ENCODE results near the gene TPPP2.
A peak's percentile ranks its signal among the peaks of the same experiment; 100 is the strongest.

TPPP2 gene

DNA sequence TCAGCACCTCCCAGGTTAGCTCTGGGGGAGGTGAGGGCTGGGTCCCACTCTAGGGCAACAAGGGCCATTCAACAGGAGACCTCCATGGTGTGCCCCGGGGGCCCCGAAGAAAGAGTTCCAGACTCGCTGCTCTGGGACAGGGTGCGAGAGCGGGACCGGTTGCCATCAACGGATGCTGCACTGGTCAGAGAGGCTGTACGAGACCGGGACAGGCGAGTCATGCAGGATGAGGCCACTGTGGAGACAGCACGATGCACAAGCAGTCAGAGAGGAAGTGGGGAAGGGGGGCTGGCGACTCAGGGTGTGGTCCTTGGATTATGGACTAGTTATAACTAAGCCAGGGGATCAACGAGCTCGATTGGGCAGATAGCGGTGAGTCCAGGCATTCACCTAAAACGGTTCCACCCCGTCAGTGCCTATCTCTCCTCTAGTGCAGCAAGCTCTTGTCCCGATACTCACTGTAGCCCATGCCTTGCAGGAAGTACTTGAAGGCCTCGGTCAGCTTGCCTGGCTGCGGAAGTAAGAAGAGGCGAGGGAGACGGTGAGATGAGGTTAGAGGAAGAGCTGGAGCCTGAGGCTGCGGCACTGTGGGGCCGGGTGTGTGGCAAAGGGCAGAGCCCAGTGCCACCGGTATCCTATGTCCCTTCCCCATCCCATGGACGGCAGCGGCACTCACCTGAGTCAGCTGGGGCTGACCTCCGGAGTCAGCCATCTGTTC lies 12.3 kb upstream of the TPPP2 start:
- DNase-seq = no peak

DNA sequence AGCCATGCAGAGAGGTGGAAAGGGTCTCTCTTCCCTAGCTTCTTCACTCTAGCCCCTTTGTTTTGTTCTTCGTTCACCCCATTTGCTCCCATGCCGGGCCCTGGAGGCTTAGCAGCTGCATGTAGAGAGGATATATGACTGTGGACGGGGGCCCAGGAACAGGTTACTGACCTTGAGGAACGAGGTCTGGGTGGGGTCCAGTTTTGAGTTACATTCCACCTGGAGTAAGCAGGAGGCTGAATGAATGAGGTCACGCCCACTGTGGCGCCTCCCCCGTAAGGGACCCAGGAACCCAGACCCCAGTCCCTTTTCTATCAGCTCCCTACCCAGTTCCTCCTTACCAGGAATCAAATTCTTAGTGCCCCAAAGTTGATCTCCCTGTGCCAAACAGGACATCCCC lies 11.7 kb upstream of the TPPP2 start:
- no peak for DNase-seq

DNA sequence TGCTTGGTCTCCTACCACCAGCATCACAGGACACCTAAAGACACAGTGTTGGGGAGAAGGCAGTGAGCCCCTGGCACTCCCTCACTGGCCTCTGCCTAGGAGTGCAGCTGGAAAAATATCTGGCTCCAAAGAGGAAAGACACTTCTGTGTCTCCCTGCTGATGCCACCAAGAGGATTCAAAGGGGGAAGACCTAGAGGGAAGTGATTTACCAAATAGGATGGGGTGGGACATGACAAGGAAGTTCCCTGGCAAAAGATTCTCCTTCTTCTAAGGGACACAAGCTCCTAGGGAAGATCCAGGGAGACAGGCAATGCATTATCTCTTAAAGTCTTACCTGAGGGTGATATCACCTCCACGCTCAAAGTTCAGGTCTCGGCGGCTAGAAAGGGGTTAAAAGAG lies 11.2 kb upstream of the TPPP2 start:
- no peak for DNase-seq

DNA sequence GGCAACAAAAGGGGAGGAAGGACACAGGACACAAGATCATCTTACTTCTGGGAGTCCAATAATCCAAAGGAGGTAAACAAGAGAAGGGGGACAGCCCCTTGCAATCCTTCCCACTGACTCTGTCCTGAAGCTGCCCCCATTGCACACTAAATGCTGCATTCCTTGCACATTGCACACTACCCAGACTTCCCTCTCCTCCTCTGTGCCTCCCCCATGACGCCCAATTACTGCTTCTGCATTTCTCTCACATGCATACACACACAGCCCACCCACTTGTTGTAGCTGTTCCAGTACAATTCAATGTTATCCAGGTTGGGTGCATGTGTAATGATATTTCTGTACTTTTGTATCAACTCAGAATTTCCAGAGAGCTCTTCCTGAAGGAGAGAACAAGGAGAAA lies 10.7 kb upstream of the TPPP2 start:
- DNase-seq = no peak

DNA sequence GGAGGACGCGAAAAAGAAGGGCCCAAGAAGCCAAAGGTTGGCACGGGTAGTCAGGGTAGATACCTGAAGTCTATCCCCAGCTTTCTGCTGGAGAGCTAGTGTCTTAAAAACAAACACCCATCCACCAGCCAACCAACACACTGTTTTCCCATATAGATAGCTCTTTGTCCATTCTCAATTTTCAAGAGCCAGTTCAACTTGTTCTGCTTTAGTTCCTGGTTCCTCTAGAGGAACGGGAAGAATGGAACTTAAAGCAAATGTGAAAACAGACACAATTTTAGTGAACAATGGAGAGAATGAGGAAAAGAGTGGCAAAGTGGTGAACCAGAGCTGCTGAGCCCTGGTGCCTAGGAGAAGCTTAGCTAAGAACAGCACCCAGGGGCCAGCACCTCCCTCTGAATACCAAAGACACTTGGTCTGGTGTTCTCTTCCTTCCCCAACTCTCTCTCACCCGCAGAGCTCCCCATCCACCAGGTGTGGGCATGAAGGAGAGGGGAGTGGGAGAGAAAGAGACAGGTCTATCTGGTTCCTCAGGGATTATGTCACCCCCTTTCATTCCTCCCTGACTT lies 9.0 kb upstream of the TPPP2 start:
- DNase-seq = no peak

DNA sequence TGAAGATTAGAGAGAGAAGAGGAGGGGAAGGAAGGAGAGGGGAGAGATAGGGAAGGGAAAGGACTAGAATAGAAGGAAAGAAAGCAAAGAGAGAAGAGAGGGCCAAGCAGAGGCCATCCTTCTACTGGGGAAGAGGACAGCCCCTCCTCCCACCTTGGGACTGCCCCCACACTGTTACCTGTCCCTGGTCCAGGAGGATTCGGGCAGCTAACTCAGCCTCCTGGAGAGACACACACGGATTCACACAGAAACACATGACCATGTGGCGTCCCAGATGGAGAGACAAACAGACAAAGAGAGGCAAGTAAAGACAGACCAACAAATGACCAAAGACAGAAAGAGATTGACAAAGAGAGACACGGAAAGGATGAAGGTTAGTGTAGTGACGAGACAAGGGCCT lies 7.3 kb upstream of the TPPP2 start:
- DNase-seq = no peak

DNA sequence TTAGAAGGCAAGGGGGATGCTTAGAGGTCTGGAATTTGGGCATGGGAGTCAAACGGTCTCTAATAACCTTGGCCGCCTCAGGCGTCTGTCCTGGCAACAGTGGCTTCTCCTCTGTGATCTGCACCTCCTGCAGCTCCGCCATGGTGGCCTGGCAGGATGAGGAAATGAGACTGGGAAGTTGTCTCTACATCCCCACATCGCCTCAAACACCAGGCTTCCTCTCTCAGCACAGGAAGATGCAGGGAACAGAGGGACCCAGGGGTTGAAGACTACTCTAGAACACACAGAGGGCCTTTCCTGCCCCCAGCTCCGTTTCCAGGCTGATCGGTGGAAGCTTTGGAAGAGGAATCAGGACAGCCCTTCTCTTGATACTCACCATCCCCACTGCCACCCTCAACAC lies 6.8 kb upstream of the TPPP2 start:
- no peak for DNase-seq

DNA sequence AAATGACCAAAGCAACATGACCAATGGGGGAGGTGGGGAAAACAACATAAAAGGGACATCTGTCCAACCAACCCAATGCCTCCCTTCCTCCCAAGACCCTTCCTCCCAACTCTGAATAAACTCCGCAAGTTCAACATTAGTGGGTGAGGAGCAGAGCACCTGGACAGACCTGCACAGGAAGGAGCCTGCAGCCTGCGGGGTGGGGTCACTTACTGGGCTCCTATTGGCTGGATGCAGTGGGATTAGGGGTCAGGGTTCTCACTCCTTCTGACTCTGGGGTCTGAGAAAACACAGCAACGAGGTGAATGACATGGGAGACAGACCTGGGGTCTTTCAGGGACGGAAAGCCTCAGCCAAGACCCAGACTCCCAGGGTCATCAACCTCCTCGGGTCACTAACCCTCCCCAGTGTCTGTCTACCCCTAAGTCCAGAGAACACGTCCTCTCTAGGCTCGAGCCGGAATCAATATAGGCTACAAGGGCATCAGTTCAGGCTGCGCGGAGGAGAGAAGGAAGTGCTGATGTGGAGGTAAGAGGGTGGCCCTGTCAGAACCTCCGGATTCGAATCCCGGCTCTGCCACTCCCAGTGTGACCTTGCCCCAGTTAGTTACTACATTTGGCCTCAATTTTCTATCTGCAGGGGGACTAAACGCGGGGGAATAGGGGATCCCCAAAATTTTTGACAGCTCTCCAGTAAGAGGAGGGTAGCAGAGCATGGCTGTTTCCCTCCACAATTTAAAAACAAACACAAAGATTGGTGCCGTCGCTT lies 6.0 kb upstream of the TPPP2 start:
- no peak for DNase-seq

DNA sequence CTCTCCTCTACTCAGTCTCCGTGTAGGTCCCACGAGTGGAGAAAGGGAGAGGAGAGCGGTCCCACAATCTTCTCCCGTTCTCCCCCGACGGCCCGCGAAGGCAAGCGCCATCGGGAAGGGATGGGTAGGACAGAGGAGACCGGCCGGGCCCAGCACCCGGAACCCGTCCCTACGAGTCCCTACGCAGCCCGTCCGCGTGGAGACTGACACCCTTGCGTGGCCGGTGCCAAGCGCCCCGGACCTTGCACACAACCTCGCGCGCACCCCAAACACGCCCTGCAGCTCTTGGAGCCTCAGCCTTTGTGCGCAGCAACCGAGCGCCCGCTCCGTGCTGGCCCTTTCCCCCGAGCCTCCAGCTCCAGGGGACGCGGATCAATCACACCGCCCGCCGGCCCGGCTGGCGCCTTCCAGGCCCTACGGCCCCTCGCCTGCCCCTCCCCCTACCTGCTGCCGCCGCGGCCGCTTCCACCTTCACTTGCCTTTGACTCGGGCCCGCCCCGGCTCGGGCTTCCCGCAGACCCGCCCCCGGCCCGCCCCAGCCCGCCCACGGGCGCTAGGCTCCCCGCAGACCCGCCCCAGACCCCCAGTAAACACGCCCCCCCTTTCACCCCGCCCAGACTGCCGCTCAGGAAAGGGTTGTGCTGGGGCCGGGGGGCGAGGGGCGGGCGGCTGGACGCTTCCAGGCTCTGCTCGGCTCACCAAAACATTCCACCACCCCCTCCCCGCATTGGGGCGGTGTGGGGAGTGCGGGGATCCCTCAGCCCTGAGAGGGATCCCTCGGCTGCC lies 5.2 kb upstream of the TPPP2 start, which contains the start of gene NDRG2:
Gene NDRG2 (minus strand): TSS at position 477 of the 786 bp plus-strand sequence. CDS start 1,746 bp downstream, outside the sequence.
- DNase-seq = peak; percentile 72

DNA sequence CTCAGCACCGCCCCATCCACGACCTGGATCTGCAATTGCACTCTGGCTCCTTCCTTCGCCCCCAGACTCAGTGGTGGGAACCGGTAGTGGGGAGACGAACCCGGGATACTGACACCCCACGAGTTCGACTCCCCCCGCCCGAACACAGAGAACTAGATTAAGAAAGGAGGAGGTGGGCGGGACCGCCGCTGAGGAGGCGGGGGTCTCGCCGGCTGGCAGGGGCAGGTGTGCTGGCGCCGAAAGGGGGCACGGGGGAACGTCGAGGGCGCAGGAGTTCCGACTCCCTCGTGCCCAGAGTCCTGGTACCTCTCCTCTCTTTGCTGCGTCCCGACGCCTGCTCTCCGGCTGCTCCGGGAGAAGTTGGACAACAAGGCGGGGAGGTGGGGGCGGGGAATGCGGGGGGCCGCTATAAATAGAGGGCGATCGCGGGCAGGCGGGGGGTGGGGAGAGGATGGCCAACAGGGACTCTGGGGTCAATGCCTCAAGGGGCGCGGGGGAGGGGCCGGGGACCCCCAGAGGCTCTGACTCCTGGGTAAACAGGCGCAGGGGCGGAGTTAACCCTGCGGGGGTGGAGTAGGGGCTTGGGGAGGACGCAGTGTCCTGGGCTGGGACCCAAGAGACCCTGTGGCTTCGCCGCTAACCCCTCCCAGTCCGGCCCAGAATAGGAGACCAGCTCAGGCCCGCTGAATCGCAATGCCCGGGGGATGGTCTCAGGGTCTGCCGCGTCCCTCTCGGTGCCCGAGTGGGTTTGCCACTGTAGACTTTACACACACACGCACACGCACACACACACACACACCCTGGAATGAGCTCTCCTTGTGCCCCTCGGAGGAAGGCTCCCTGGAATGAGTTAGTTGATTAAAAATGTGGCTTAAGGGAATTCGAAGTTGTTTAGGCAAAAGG lies 4.4 kb upstream of the TPPP2 start:
- no peak for DNase-seq

DNA sequence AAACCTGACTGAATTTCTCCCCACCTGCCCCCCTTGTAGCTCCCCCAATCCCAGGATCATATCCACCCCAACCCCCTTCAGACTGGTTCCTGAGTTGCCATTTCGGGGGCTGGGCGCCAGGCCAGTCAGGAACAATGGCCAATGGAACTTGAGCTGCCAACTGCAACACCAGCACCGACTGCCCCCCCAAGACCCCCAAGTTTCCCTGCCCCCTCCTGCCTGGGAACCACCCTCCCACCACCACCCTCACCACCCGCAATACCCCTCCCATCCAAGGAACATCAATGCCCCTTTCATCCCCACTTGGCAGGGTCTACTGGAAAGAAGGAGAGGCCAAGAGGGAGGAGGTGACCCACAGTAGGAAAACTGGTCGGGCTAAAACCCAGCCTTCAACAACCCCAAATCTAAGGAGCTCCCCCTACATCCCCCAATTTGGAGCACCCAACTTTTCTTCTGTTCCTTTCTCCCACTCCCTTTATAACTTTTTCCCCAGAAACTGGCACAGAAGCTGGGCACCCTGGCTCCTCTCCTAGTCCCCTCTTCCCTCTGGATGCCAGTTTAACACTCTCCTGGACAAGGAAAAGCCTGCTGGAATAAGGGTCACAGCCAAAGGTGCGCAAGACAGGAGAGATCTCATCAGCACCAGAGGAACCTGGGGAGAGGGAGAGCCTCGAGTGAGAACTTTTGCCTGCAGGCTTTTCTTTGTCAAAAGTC lies 3.6 kb upstream of the TPPP2 start:
- no peak for DNase-seq

DNA sequence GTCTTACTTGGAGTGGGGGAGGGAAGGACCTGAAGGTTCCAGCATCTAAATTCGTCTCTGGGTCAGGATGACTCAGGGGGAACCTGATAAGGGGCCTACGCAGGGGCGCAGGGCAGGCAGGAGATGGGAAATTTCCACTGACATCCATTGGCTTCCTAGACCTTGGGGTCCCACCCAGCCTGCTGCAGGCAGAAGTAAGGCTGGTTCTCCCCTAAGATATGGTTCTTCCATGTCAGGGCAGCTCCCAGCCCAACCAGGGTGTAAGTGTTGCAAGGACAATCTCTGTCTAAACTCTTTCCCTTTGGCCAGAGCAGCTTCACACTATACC lies 3.1 kb upstream of the TPPP2 start:
- no peak for DNase-seq

DNA sequence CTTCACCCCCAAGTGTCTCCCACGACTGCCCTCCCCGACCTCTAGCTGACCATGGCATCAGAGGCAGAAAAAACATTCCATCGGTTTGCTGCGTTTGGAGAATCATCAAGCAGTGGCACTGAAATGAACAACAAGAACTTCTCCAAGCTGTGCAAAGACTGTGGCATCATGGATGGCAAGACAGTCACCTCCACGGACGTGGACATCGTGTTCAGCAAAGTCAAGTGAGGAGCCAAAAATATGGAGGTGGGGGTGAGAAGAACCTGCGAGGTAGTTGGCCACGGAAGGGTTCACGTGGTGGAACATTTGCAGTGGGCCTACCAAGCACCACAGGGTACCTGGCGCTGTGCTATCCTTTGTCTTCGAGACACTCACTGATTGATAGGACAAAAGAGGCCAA lies 514 bp downstream of the TPPP2 start:
- no peak for DNase-seq

DNA sequence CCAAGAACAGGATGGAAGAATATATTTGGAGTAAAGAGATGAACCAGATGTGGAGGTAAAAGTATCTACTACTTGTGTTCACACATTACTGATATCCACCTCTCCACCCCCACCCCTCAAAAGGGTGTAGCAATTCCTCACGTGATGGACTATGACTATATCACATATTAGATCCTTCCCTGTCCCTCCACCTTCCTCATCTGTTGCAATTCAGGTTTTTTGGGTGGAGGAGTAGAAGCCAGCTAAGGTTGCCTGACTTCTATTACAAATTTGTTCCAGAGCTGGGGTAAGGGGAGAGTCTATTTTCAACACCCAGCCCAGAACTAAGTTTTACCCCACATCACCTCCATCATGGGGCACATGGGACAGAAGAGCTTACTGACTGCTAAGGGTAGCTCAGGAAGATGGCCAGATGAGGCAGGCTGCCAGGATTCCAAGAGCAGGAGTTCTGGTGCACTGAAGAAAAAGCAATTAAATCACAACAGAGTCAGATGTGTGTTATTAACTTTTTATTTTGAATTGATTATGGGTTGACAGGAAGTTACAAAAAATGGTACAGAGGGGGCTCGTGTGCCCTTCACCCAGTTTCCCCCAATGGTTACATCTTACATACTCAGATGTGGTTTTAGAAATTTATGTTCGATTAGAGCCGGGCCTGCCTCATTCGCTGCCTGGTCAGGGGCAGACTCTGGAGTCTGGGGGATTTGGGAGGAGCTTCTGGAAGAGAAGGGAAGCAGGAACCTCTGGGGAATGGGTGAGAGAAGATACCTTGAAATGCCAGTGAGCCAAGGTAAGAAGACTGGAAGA lies 2.5 kb downstream of the TPPP2 start:
- no peak for DNase-seq

DNA sequence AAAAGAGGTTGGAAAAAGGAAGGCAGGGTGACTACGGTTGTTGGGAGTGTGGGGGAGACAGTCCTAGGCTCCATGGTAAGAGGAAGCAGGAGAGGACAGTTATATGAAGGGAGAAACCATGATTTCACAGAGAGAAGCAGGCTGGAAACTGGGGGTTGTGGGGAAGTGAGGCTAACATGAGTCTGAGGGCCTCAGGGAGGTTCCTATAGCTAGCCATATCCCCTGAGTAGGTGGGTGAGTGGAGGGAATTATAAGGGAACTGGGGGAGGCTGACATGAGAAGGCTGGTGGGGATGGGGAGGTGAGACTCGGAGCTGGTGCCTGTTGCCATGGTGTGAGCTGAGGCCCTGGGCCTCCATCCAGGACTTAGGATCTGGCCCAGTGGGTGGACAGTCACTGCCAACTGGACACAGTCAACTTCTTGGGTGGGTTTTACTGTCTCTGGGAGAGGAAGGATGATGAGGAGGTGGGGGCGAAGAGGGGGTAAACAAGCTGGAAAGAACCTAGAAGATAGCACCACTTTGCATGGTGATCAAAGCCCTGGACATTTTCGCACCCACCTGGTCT lies 3.2 kb downstream of the TPPP2 start:
- no peak for DNase-seq

DNA sequence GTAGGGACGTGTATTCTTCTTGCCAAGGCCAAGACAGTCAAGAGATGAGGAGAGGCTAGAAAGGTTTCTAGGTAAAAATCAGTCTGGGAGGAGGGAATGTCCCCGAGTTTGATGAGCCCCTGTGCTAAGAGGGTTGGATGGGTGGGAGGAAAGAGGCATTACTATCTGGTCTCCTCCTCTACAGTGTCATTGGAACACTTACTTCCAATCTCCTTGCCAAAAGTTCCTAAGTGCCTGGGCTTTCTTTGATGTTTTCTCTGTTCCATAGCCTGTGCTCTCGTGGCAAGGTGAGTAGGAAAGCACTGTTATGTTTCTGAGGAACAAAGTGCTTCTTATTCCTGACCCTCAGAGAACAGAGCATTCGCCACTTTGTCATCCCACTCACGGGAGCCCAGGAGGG lies 4.7 kb downstream of the TPPP2 start, which contains the start of gene RNASE13:
Gene RNASE13 (minus strand): TSS at position 101 of the 400 bp plus-strand sequence. CDS start 519 bp downstream, outside the sequence.
- no peak for DNase-seq

DNA sequence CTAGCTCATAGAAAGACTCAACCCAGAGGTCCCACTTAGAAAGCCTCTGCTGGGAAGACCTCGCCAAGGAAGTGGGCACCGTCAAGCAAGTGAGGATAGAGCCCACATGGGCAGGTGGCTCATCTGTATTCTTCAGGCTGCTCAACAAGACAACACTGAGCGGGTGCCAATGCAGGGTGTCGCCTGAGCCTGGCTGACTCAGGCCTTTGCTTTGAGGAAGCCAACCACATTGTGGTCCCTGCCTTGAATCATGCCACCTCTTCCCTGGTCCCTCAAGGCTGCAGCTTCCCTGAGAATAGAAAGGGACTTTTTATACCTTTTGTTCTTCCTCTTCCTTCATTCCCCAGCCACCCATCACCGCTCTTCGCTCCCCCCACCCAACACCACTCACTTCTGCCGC lies 6.7 kb downstream of the TPPP2 start:
- DNase-seq = no peak

DNA sequence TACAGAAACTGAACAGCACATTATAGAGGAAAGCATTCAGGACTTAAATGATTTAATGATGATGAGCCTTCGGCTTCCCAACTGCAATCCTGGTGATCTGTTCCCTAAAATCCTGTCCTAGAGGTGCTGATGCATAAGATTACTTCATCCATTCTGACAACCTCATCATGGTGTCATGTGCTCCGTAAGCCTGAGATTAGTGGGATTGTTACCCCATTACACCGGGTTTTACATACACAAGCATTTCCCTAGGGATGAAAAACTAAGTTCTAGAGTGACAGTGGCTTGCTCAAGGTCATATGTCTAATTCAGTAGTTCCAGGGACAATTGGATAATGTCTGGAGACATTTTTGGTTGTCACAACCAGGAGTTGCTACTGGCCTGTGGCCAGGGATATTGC lies 7.1 kb downstream of the TPPP2 start:
- DNase-seq = no peak

DNA sequence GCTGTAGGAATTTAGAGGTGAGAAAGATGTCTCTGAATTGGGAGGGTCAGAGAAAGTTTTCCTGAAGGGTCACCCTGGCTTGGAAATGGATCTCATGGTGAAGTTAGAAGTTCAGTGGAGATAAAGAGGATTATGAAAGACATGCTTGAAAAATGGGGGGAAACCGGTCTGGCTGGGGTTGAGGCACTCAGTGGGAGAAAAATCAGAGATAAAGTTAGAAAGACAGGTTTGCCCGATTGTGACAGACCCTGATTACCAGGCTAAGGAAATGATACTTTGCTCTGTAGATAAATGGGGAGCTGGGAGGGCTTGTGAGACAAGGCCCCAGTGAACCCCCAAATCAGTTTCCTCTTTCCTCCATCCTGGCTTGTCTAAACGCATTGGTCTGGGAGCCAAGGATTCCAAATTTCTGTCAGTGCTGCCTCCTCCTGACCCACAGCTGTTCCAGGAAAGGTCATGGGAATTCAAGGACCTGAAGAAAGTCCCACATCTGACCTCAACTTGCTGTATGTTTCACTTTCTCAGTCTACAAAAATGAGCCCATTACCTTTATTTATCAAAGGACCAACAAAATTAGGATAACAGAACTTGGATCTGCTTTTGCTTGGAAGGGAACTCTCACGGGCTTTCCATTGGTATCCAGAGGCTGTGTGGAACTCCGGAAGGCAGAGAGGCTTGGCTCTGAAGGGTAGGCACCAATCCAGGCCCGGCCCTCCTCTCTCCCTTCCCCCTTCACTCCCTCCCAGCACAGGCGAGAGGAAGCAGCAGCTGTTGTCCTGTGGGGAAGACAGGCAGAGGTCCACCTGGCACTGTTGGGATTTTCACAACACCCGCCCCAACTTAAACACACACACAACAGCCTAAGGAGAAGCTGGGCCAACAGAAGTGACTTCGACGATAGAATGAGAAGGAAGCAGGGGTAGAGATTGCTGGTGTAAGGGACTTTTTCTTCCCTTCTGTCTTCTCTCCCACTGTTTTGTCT lies 8.7 kb downstream of the TPPP2 start:
- no peak for DNase-seq

Data from activated effector memory CD4-positive, alpha-beta T cell treated with Interleukin-2 at 50 U/mL for 16 hours (primary cell).